Activated T-cell treated with anti-CD3 and anti-CD28 coated beads, Interleukin-2, amount 50 U/mL, for 4 hours (primary cell): ENCODE results near the gene FAM131A. TPM values are rescaled to one million over a fixed set of nuclear protein-coding genes. Genes with fewer than 3 reads are reported as not detected.
"Not testable (repeated sequence)": the region's sequence is repeated elsewhere in the genome, so short reads cannot be mapped to it uniquely, and the experiment has no call there.

ENCODE experiments used
- ATAC-seq, 2 donors: fragments of 200-7000 bp; cut with Tn5 transposase; one replicate each; pipeline ENCODE4 v1.10.0; 2021
- DNase-seq: peaks from one replicate; pipeline ENCODE4 v3.0.0-alpha.2; 2020
- H3K27me3 Mint-ChIP-seq: one replicate; pipeline ENCODE4 v1.8.0; 2021; ENCODE audit warnings: low read depth, mixed read lengths
- H3K36me3 Mint-ChIP-seq: one replicate; pipeline ENCODE4 v1.8.0; 2022; ENCODE audit warnings: mixed read lengths; ENCODE audit not compliant: insufficient read depth
- H3K4me1 Mint-ChIP-seq: one replicate; pipeline ENCODE4 v1.8.0; 2021; ENCODE audit warnings: low read depth, mixed read lengths
- H3K4me3 Mint-ChIP-seq: one replicate; pipeline ENCODE4 v1.8.0; 2021; ENCODE audit warnings: mild to moderate bottlenecking, moderate library complexity, mixed read lengths
- H3K9me3 Mint-ChIP-seq: one replicate; pipeline ENCODE4 v1.8.0; 2021; ENCODE audit warnings: mixed read lengths
- total RNA-seq, 3 donors: library from RNA; stranded (reverse); gene quantifications; one replicate each; pipeline ENCODE4 v1.2.1, GENCODE V29; 2021

FAM131A gene
- total RNA-seq, 3 donors from 2014 or later: 3.5 to 4.4 (median 3.7) TPM

- peaks cover 15% of the 10 kb centered on the region for H3K4me1 Mint-ChIP-seq
- H3K4me3 Mint-ChIP-seq: no peak overlapping the region
- no peak for DNase-seq
- H3K9me3 Mint-ChIP-seq: no peaks in the 10 kb centered on the region
- ATAC-seq: no peak
- no peaks in the 10 kb centered on the region for H3K27me3 Mint-ChIP-seq
- H3K36me3 Mint-ChIP-seq: peaks cover 79% of the 10 kb centered on the region
Observed at GRCh38 chr3:184327171-184327570, 10.2 kb upstream of the FAM131A start.

GRCh38 chr3:184328516-184328915, 8.9 kb upstream of the FAM131A start:
- no peak for ATAC-seq
- Mint-ChIP-seq H3K9me3 (no peaks in the 10 kb centered on the region), H3K4me1 (peaks cover 28% of the 10 kb centered on the region), H3K4me3 (no peak overlapping the region), H3K27me3 (no peaks in the 10 kb centered on the region), H3K36me3 (peaks cover 85% of the 10 kb centered on the region)
- DNase-seq: no peak

GRCh38 chr3:184332370-184333090, 4.9 kb upstream of the FAM131A start:
- ATAC-seq: no peak
- no peak for DNase-seq
- H3K4me1 Mint-ChIP-seq: peaks cover 44% of the 10 kb centered on the region
- H3K27me3 Mint-ChIP-seq: no peaks in the 10 kb centered on the region
- H3K36me3 Mint-ChIP-seq: peaks cover 63% of the 10 kb centered on the region
- no peaks in the 10 kb centered on the region for H3K9me3 Mint-ChIP-seq
- no peak overlapping the region for H3K4me3 Mint-ChIP-seq

- no peak overlapping the region for H3K4me3 Mint-ChIP-seq
- no peaks in the 10 kb centered on the region for H3K27me3 Mint-ChIP-seq
- H3K36me3 Mint-ChIP-seq: peaks cover 57% of the 10 kb centered on the region
- DNase-seq: no peak
- peaks cover 51% of the 10 kb centered on the region for H3K4me1 Mint-ChIP-seq
- no peak for ATAC-seq
- H3K9me3 Mint-ChIP-seq: no peaks in the 10 kb centered on the region
Observed at GRCh38 chr3:184333190-184333589, 4.2 kb upstream of the FAM131A start.

GRCh38 chr3:184333700-184334099, 3.7 kb upstream of the FAM131A start:
- no peak for ATAC-seq
- Mint-ChIP-seq H3K4me3 (no peak overlapping the region), H3K27me3 (no peaks in the 10 kb centered on the region)

GRCh38 chr3:184334470-184335158, 2.8 kb upstream of the FAM131A start:
- Mint-ChIP-seq H3K4me1 (peaks cover 54% of the 10 kb centered on the region), H3K27me3 (no peaks in the 10 kb centered on the region), H3K36me3 (peaks cover 42% of the 10 kb centered on the region), H3K9me3 (no peaks in the 10 kb centered on the region), H3K4me3 (peak overlapping the region; percentile 56)
- DNase-seq (peak; percentile 35), ATAC-seq (peak; percentile 69 to 71)

More at GRCh38 chr3:184333700-184334099, 3.7 kb upstream of the FAM131A start:
- DNase-seq: no peak
- peaks cover 52% of the 10 kb centered on the region for H3K4me1 Mint-ChIP-seq
- H3K36me3 Mint-ChIP-seq: peaks cover 52% of the 10 kb centered on the region
- no peaks in the 10 kb centered on the region for H3K9me3 Mint-ChIP-seq

GRCh38 chr3:184335291-184335660, 2.1 kb upstream of the FAM131A start:
- ATAC-seq (no peak), DNase-seq (no peak)
- Mint-ChIP-seq H3K36me3 (peaks cover 38% of the 10 kb centered on the region), H3K27me3 (no peaks in the 10 kb centered on the region), H3K4me1 (peaks cover 54% of the 10 kb centered on the region), H3K9me3 (no peaks in the 10 kb centered on the region), H3K4me3 (peak overlapping the region; percentile 89)

- Mint-ChIP-seq H3K4me1 (peaks cover 57% of the 10 kb centered on the region), H3K36me3 (peaks cover 39% of the 10 kb centered on the region), H3K4me3 (peak overlapping the region; percentile 89), H3K9me3 (no peaks in the 10 kb centered on the region), H3K27me3 (no peaks in the 10 kb centered on the region)
- ATAC-seq (peak; percentile 59), DNase-seq (peak; percentile 90)
Observed at GRCh38 chr3:184335661-184336546, 1.5 kb upstream of the FAM131A start.

- Mint-ChIP-seq H3K4me1 (peaks cover 57% of the 10 kb centered on the region), H3K4me3 (peak overlapping the region; percentile 89), H3K27me3 (no peaks in the 10 kb centered on the region), H3K9me3 (no peaks in the 10 kb centered on the region), H3K36me3 (peaks cover 35% of the 10 kb centered on the region)
- DNase-seq (no peak), ATAC-seq (peak in 1 of 2 donors; percentile 2)
Observed at GRCh38 chr3:184336547-184337398, 627 bp upstream of the FAM131A start.

GRCh38 chr3:184337981-184338380, 581 bp downstream of the FAM131A start:
- DNase-seq: no peak
- peak overlapping the region; percentile 49 for H3K4me3 Mint-ChIP-seq
- H3K4me1 Mint-ChIP-seq: peaks cover 50% of the 10 kb centered on the region
- H3K36me3 Mint-ChIP-seq: peaks cover 25% of the 10 kb centered on the region
- ATAC-seq: no peak
- no peaks in the 10 kb centered on the region for H3K9me3 Mint-ChIP-seq
- H3K27me3 Mint-ChIP-seq: no peaks in the 10 kb centered on the region

- peaks cover 19% of the 10 kb centered on the region for H3K36me3 Mint-ChIP-seq
- no peaks in the 10 kb centered on the region for H3K9me3 Mint-ChIP-seq
- DNase-seq (no peak), ATAC-seq (no peak)
- H3K4me3 Mint-ChIP-seq: no peak overlapping the region
- no peaks in the 10 kb centered on the region for H3K27me3 Mint-ChIP-seq
- H3K4me1 Mint-ChIP-seq: peaks cover 44% of the 10 kb centered on the region
Observed at GRCh38 chr3:184338511-184338945, 1.1 kb downstream of the FAM131A start.

GRCh38 chr3:184339001-184339400, 1.6 kb downstream of the FAM131A start:
- peaks cover 15% of the 10 kb centered on the region for H3K36me3 Mint-ChIP-seq
- no peaks in the 10 kb centered on the region for H3K9me3 Mint-ChIP-seq
- DNase-seq: no peak
- H3K4me1 Mint-ChIP-seq: peaks cover 40% of the 10 kb centered on the region
- ATAC-seq: no peak
- H3K4me3 Mint-ChIP-seq: no peak overlapping the region
- no peaks in the 10 kb centered on the region for H3K27me3 Mint-ChIP-seq

GRCh38 chr3:184339451-184340135, 2.2 kb downstream of the FAM131A start:
- not testable (repeated sequence) for H3K9me3 Mint-ChIP-seq, H3K4me3 Mint-ChIP-seq, ATAC-seq, DNase-seq, H3K27me3 Mint-ChIP-seq, H3K36me3 Mint-ChIP-seq
- peaks cover 34% of the 10 kb centered on the region for H3K4me1 Mint-ChIP-seq
